Activated CD4-positive, CD25-positive, alpha-beta regulatory T cell treated with anti-CD3 and anti-CD28 coated beads, Interleukin-2, amount 50 U/mL, for 16 hours (primary cell): Measurements from ENCODE around the gene MYO1E.
"Not testable (repeated sequence)": the region's sequence is repeated elsewhere in the genome, so short reads cannot be mapped to it uniquely, and the experiment has no call there.

Experiments
- DNase-seq: peaks from one replicate; pipeline ENCODE4 v3.0.0-alpha.2; 2020; ENCODE audit warnings: low read depth, low spot score

Gene MYO1E

GRCh38 chr15:59166601-59167265, 205.9 kb downstream of the MYO1E start:
- no peak for DNase-seq

GRCh38 chr15:59166166-59166565, 206.5 kb downstream of the MYO1E start:
- DNase-seq: no peak

- no peak for DNase-seq
Measured at GRCh38 chr15:59165726-59166125, 206.9 kb downstream of the MYO1E start.

- not testable (repeated sequence) for DNase-seq
Measured at GRCh38 chr15:59162080-59162479, 210.6 kb downstream of the MYO1E start.

GRCh38 chr15:59160880-59161593, 211.6 kb downstream of the MYO1E start:
- no peak for DNase-seq

- no peak for DNase-seq
Measured at GRCh38 chr15:59159210-59159609, 213.5 kb downstream of the MYO1E start.

GRCh38 chr15:59158701-59159034, 214.0 kb downstream of the MYO1E start:
- no peak for DNase-seq

- DNase-seq: no peak
Measured at GRCh38 chr15:59157840-59158700, 214.6 kb downstream of the MYO1E start.

- DNase-seq: no peak
Measured at GRCh38 chr15:59157396-59157795, 215.3 kb downstream of the MYO1E start.

- no peak for DNase-seq
Measured at GRCh38 chr15:59155431-59155830, 217.2 kb downstream of the MYO1E start.

GRCh38 chr15:59154243-59154642, 218.4 kb downstream of the MYO1E start:
- no peak for DNase-seq

- DNase-seq: no peak
Measured at GRCh38 chr15:59153466-59153865, 219.2 kb downstream of the MYO1E start.

- no peak for DNase-seq
Measured at GRCh38 chr15:59152694-59153450, 219.8 kb downstream of the MYO1E start.

- no peak for DNase-seq
Measured at GRCh38 chr15:59150185-59150584, 222.5 kb downstream of the MYO1E start.

GRCh38 chr15:59148153-59148833, 224.4 kb downstream of the MYO1E start:
- DNase-seq: no peak

- DNase-seq: no peak
Measured at GRCh38 chr15:59147666-59148065, 225.0 kb downstream of the MYO1E start.

- not testable (repeated sequence) for DNase-seq
Measured at GRCh38 chr15:59144594-59144993, 228.1 kb downstream of the MYO1E start.

GRCh38 chr15:59143281-59143680, 229.4 kb downstream of the MYO1E start:
- DNase-seq: no peak

- no peak for DNase-seq
Measured at GRCh38 chr15:59140422-59141226, 232.0 kb downstream of the MYO1E start.

GRCh38 chr15:59138243-59138642, 234.4 kb downstream of the MYO1E start:
- peak; percentile 4 for DNase-seq
